ENCODE data around the gene EIF2D.

EIF2D gene

GRCh38 chr1:206569556-206569955, 42.7 kb downstream of the EIF2D start:
- DNase-seq (ENCODE audit: low spot score) = no peak

- DNase-seq (ENCODE audit: low spot score) = no peak
These were observed 43.4 kb downstream of the EIF2D start for GRCh38 chr1:206568779-206569352.

- DNase-seq (ENCODE audit: low spot score) = no peak
These were observed 44.0 kb downstream of the EIF2D start for GRCh38 chr1:206568256-206568655.

GRCh38 chr1:206566999-206567398, 45.3 kb downstream of the EIF2D start:
- DNase-seq (ENCODE audit: low spot score) = no peak

GRCh38 chr1:206565995-206566394, 46.3 kb downstream of the EIF2D start:
- DNase-seq (ENCODE audit: low spot score) = no peak

- no peak for DNase-seq (ENCODE audit: low spot score)
These were observed 48.7 kb downstream of the EIF2D start for GRCh38 chr1:206563367-206564207.

- DNase-seq (ENCODE audit: low spot score) = no peak
These were observed 52.1 kb downstream of the EIF2D start for GRCh38 chr1:206560007-206560716.

GRCh38 chr1:206559672-206559995, 52.6 kb downstream of the EIF2D start:
- no peak for DNase-seq (ENCODE audit: low spot score)

- DNase-seq (ENCODE audit: low spot score) = no peak
These were observed 53.2 kb downstream of the EIF2D start for GRCh38 chr1:206558794-206559671.

GRCh38 chr1:206557636-206558473, 54.4 kb downstream of the EIF2D start:
- peak; percentile 24 for DNase-seq (ENCODE audit: low spot score)

GRCh38 chr1:206556750-206557635, 55.3 kb downstream of the EIF2D start:
- DNase-seq (ENCODE audit: low spot score) = peak; percentile 16

GRCh38 chr1:206556047-206556749, 56.1 kb downstream of the EIF2D start:
- no peak for DNase-seq (ENCODE audit: low spot score)

- DNase-seq (ENCODE audit: low spot score) = no peak
These were observed 56.8 kb downstream of the EIF2D start for GRCh38 chr1:206555473-206555935.

GRCh38 chr1:206554701-206555472, 57.4 kb downstream of the EIF2D start:
- no peak for DNase-seq (ENCODE audit: low spot score)

- DNase-seq (ENCODE audit: low spot score) = no peak
These were observed 58.1 kb downstream of the EIF2D start for GRCh38 chr1:206554211-206554610.

GRCh38 chr1:206551986-206552326, 60.3 kb downstream of the EIF2D start:
- DNase-seq (ENCODE audit: low spot score) = no peak

- no peak for DNase-seq (ENCODE audit: low spot score)
These were observed 60.8 kb downstream of the EIF2D start for GRCh38 chr1:206551296-206551985.

GRCh38 chr1:206550446-206550845, 61.8 kb downstream of the EIF2D start:
- DNase-seq (ENCODE audit: low spot score) = no peak
